A549 (cell line): ENCODE data around the gene ZNRD2. TPM values are rescaled to one million over a fixed set of nuclear protein-coding genes. Genes with fewer than 3 reads are reported as not detected.

Experiments
- ATAC-seq, 2 experiments: fragments of 200-7000 bp in 1 of 2; fragments of >200 bp in 1 of 2; cut with Nextera tagmentation in 1 of 2; cut with Tn5 transposase in 1 of 2; 3 replicates each; pipeline versions ENCODE4 v1.8.0 to v1.9.1; 2018 to 2020; ENCODE audit warnings: mild to moderate bottlenecking in 1 of 2, moderate library complexity in 1 of 2
- CTCF ChIA-PET: fragments of 300-600 bp; sonication (Branson Sonifier 250); formaldehyde crosslinking; extraction: SDS; loops from one replicate; lab custom pipeline; 2021; ENCODE audit warnings: antibody characterized with exemption, inconsistent platforms; lab: Yijun Ruan, JAX
- POLR2A ChIA-PET: fragments of 350-600 bp; formaldehyde crosslinking; extraction: SDS; loops from one replicate; lab custom pipeline; 2021; ENCODE audit warnings: antibody characterized with exemption, inconsistent platforms; lab: Yijun Ruan, JAX
- DNase-seq, 2 experiments: peaks; one replicate each; pipeline versions ENCODE4 v3.0.0 to v3.0.0-alpha.2; 2011 to 2016; ENCODE audit warnings: low read depth in 1 of 2, low spot score in 1 of 2
- FAIRE-seq: peaks from 2 replicates; lab custom pipeline; 2011; peaks lifted over from hg19 to GRCh38; lab: Jason Lieb, UNC
- H3K27ac ChIP-seq, 2 experiments: fragments of >200 bp; sonication (Bioruptor Twin); formaldehyde crosslinking; 3 replicates each; pipeline ENCODE4 v1.5.1; 2016 to 2017
- H3K4me1 ChIP-seq: fragments of >200 bp; sonication (Bioruptor Twin); formaldehyde crosslinking; 3 replicates; pipeline ENCODE4 v1.6.1; 2016
- H3K4me2 ChIP-seq: fragments of >200 bp; sonication (Bioruptor Twin); formaldehyde crosslinking; 3 replicates; pipeline ENCODE4 v1.6.1; 2016
- H3K4me3 ChIP-seq: fragments of >200 bp; sonication (Bioruptor Twin); formaldehyde crosslinking; 3 replicates; pipeline ENCODE4 v1.5.1; 2016
- H3K9me3 ChIP-seq: fragments of >200 bp; sonication (Bioruptor Twin); formaldehyde crosslinking; 3 replicates; pipeline ENCODE4 v1.6.1; 2016
- BHLHE40 ChIP-seq: IDR thresholded peaks from 2 replicates; pipeline ENCODE4 v1.6.1; 2012; ENCODE audit warnings: low read depth, low read length, inconsistent platforms
- CBX8 ChIP-seq: fragments of 200-600 bp; sonication (generic); IDR thresholded peaks from 2 replicates; pipeline ENCODE4 v1.6.1; 2016
- CEBPB ChIP-seq, 2 experiments: fragments of >200 bp in 1 of 2; sonication (Bioruptor Twin) in 1 of 2; formaldehyde crosslinking in 1 of 2; IDR thresholded peaks; 2 replicates each; pipeline ENCODE4 v1.6.1; 2012 to 2016
- CHD4 ChIP-seq: fragments of 200-600 bp; sonication (generic); IDR thresholded peaks from 2 replicates; pipeline ENCODE4 v1.6.1; 2016; ENCODE audit warnings: antibody characterized with exemption, mild to moderate bottlenecking, borderline replicate concordance
- CTCF ChIP-seq: fragments of >200 bp; sonication (Bioruptor Twin); formaldehyde crosslinking; IDR thresholded peaks from 3 replicates; pipeline ENCODE4 v1.5.1; 2016
- E2F6 ChIP-seq: IDR thresholded peaks from 2 replicates; pipeline ENCODE4 v1.6.1; 2012; ENCODE audit warnings: low read depth, borderline replicate concordance
- FOSL2 ChIP-seq, 2 experiments: fragments of 450-650 bp in 1 of 2; fragments of >200 bp in 1 of 2; sonication (Bioruptor Twin) in 1 of 2; formaldehyde crosslinking; IDR thresholded peaks; 2 replicates each; pipeline versions ENCODE4 v1.5.0 to v1.6.1; 2016 to 2020; ENCODE audit warnings: mild to moderate bottlenecking in 1 of 2, moderate library complexity in 1 of 2
- HDAC2 ChIP-seq: fragments of 200-600 bp; sonication (generic); IDR thresholded peaks from 2 replicates; pipeline ENCODE4 v1.6.1; 2016
- HES2 ChIP-seq: fragments of >200 bp; sonication (Bioruptor Twin); formaldehyde crosslinking; IDR thresholded peaks from 2 replicates; pipeline ENCODE4 v1.6.1; 2016
- HMGXB4 ChIP-seq: fragments of 250-450 bp; sonication (Bioruptor Pico); IDR thresholded peaks from 2 replicates; pipeline ENCODE4 v1.5.0; 2021; ENCODE audit warnings: mild to moderate bottlenecking, moderate library complexity, borderline replicate concordance
- HOXA7 ChIP-seq: fragments of 250-450 bp; sonication (Bioruptor Pico); IDR thresholded peaks from 2 replicates; pipeline ENCODE4 v1.5.0; 2020; ENCODE audit warnings: mild to moderate bottlenecking, moderate library complexity
- HOXB13 ChIP-seq: fragments of 250-450 bp; sonication (Bioruptor Pico); IDR thresholded peaks from 2 replicates; pipeline ENCODE4 v1.5.0; 2020; ENCODE audit warnings: low read depth, mild to moderate bottlenecking, moderate library complexity
- HOXB5 ChIP-seq: fragments of 250-450 bp; sonication (Bioruptor Pico); IDR thresholded peaks from 2 replicates; pipeline ENCODE4 v1.5.0; 2020; ENCODE audit warnings: mild to moderate bottlenecking, moderate library complexity
- JUNB ChIP-seq: fragments of >200 bp; sonication (Bioruptor Twin); formaldehyde crosslinking; IDR thresholded peaks from 2 replicates; pipeline ENCODE4 v1.6.1; 2016
- KDM5A ChIP-seq: fragments of 200-600 bp; sonication (generic); IDR thresholded peaks from 2 replicates; pipeline ENCODE4 v1.6.1; 2016; ENCODE audit warnings: antibody characterized with exemption, mild to moderate bottlenecking
- MAFK ChIP-seq: fragments of 450-650 bp; IDR thresholded peaks from 2 replicates; pipeline ENCODE4 v1.6.1; 2014; ENCODE audit not compliant: partially characterized antibody
- MAX ChIP-seq: IDR thresholded peaks from 2 replicates; pipeline ENCODE4 v1.6.1; 2012
- MAZ ChIP-seq: fragments of 150-350 bp; IDR thresholded peaks from 2 replicates; pipeline ENCODE4 v1.6.1; 2014; ENCODE audit warnings: antibody characterized with exemption, low read depth, low read length, borderline replicate concordance
- PHF8 ChIP-seq: fragments of 200-600 bp; sonication (generic); IDR thresholded peaks from 2 replicates; pipeline ENCODE4 v1.6.1; 2016; ENCODE audit warnings: low read depth, mild to moderate bottlenecking, antibody characterized with exemption, moderate library complexity, borderline replicate concordance
- POLR2A ChIP-seq: IDR thresholded peaks from 2 replicates; pipeline ENCODE4 v1.6.1; 2012; ENCODE audit warnings: mild to moderate bottlenecking, low read length
- RARB ChIP-seq: fragments of 250-450 bp; sonication (Bioruptor Pico); IDR thresholded peaks from 2 replicates; pipeline ENCODE4 v1.8.0; 2021; ENCODE audit warnings: mild to moderate bottlenecking, moderate library complexity
- REST ChIP-seq: fragments of 200-600 bp; sonication (generic); IDR thresholded peaks from 2 replicates; pipeline ENCODE4 v1.6.1; 2016; ENCODE audit warnings: antibody characterized with exemption, mild to moderate bottlenecking, moderate library complexity
- SMC3 ChIP-seq: fragments of >200 bp; sonication (Bioruptor Twin); formaldehyde crosslinking; IDR thresholded peaks from 3 replicates; pipeline ENCODE4 v1.6.1; 2018; ENCODE audit warnings: inconsistent platforms
- TP53 ChIP-seq: fragments of 250-450 bp; sonication (Bioruptor Pico); IDR thresholded peaks from 2 replicates; pipeline ENCODE4 v1.5.0; 2021; ENCODE audit warnings: mild to moderate bottlenecking, moderate library complexity
- WGBS: methylation state at CpG from one replicate; pipeline ENCODE4 v1.1.6; 2017; ENCODE audit errors: missing lambda C conversion rate; 5-methylcytosine and 5-hydroxymethylcytosine counted together
- polyA plus RNA-seq, 4 experiments: library from polyadenylated mRNA; depleted of rRNA in 3 of 4; stranded (reverse); fragments of >200 nt; fragmentation: RNase III in 1 of 4; extraction: RNeasy Plus Mini Kit Qiagen cat#74134 plus additional on column Dnase treatment in 1 of 4; gene quantifications; 2 replicates in 3 of 4; 3 replicates in 1 of 4; pipeline ENCODE4 v1.2.3, GENCODE V29; 2011 to 2017

ZNRD2 gene
- polyA plus RNA-seq, 2 of the 4 experiments (the other 2 are of a cell fraction): 28.2 to 66.1 TPM

- CTCF ChIA-PET: interaction anchor here (0.6 to 1.7 kb wide), 7 partner anchors 8 to 696 kb away, joined by 3 to 17 read pairs (median 3); no protein-coding TSS in a partner anchor
- H3K4me2 ChIP-seq: no peak overlapping the region
- ATAC-seq: no peak
Observed at GRCh38 chr11:65617990-65618751, 47.9 kb downstream of the ZNRD2 start.

GRCh38 chr11:65618763-65619162 lies 48.5 kb downstream of the ZNRD2 start:
- ATAC-seq: no peak
- H3K4me3 ChIP-seq: no peak overlapping the region
- WGBS: 93% methylated on average over 3 of the region's 14 CpGs
- DNase-seq: no peak
- no peak for FAIRE-seq
- no peak overlapping the region for H3K27ac ChIP-seq
- ChIA-PET CTCF (interaction anchor here (0.9 to 1.2 kb wide), 2 partner anchors 18 to 270 kb away, joined by 3 read pairs; no protein-coding TSS in a partner anchor), POLR2A (no interaction called here)
- no peak for TF ChIP-seq HOXB13
- no peak for TF ChIP-seq MAFK
- no peak for TF ChIP-seq KDM5A
- TF ChIP-seq MAX: no peak
- TF ChIP-seq FOSL2 (IDR thresholded peaks at IDR 0.05): no peak
- no peak for TF ChIP-seq FOSL2 (CRISPR knock-in tag; IDR thresholded peaks at IDR 0.05)
- TF ChIP-seq BHLHE40: no peak
- no peak for TF ChIP-seq JUNB
- TF ChIP-seq RARB (CRISPR knock-in tag): no peak
- TF ChIP-seq CTCF: no peak
- no peak for TF ChIP-seq REST
- no peak for TF ChIP-seq HOXA7 (CRISPR knock-in tag)
- TF ChIP-seq HOXB5: no peak
- no peak for TF ChIP-seq PHF8
- TF ChIP-seq, all 56 proteins: peak for 0
- Histone ChIP-seq H3K4me2 (no peak overlapping the region), H3K9me3 (no peaks in the 10 kb centered on the region), H3K4me1 (peaks cover 10% of the 10 kb centered on the region; the same call in 1 of the 3 replicates)

More at GRCh38 chr11:65617990-65618751, 47.9 kb downstream of the ZNRD2 start:
- TF ChIP-seq POLR2A (no peak), HMGXB4 (CRISPR knock-in tag) (no peak), HES2 (no peak), TP53 (CRISPR knock-in tag) (no peak), HOXA7 (CRISPR knock-in tag) (no peak), MAZ (no peak), CEBPB (IDR thresholded peaks at IDR 0.05) (no peak), SMC3 (no peak), HDAC2 (no peak), CHD4 (no peak), HOXB5 (no peak), PHF8 (no peak), CBX8 (no peak), E2F6 (no peak), HOXB13 (no peak)
- POLR2A ChIA-PET: no interaction called here
- Histone ChIP-seq H3K9me3 (no peaks in the 10 kb centered on the region), H3K4me3 (no peak overlapping the region), H3K27ac (no peak overlapping the region), H3K4me1 (peaks cover 12% of the 10 kb centered on the region; the same call in 2 of the 3 replicates)
- WGBS: 93% methylated on average over 18 of the region's 33 CpGs
- FAIRE-seq: no peak
- DNase-seq: no peak
